SK-N-SH treated with all-trans-retinoic acid at 6 μM for 48 hours (cell line): ENCODE data around the gene VPS37C.

Source experiments
- ARNTL ChIP-seq: fragments of 450-650 bp; formaldehyde crosslinking; IDR thresholded peaks from 2 replicates; pipeline ENCODE4 v1.5.0; 2020; ENCODE audit warnings: low read depth, mild to moderate bottlenecking, moderate library complexity, borderline replicate concordance
- CREB5 ChIP-seq: fragments of 250-450 bp; sonication (Bioruptor Pico); IDR thresholded peaks from 2 replicates; pipeline ENCODE4 v1.5.1; 2020; ENCODE audit warnings: low read depth, mild to moderate bottlenecking, moderate library complexity
- OSR1 ChIP-seq: fragments of 250-450 bp; sonication (Bioruptor Pico); IDR thresholded peaks from 2 replicates; pipeline ENCODE4 v1.8.0; 2022; ENCODE audit warnings: moderate library complexity, mild to moderate bottlenecking, inconsistent platforms
- PATZ1 ChIP-seq: fragments of 250-450 bp; sonication (Bioruptor Pico); IDR thresholded peaks from 2 replicates; pipeline ENCODE4 v1.8.0; 2020; ENCODE audit warnings: mild to moderate bottlenecking, moderate library complexity, borderline replicate concordance
- POU6F1 ChIP-seq: fragments of 250-450 bp; sonication (Bioruptor Pico); IDR thresholded peaks from 2 replicates; pipeline ENCODE4 v1.8.0; 2021; ENCODE audit warnings: low read depth, mild to moderate bottlenecking, moderate library complexity, borderline replicate concordance
- TCF4 ChIP-seq: fragments of 250-450 bp; sonication (Bioruptor Pico); IDR thresholded peaks from 2 replicates; pipeline ENCODE4 v1.8.0; 2021; ENCODE audit warnings: mild to moderate bottlenecking, moderate library complexity, borderline replicate concordance
- TOX ChIP-seq: fragments of 250-450 bp; sonication (Bioruptor Pico); IDR thresholded peaks from 2 replicates; pipeline ENCODE4 v1.8.0; 2021; ENCODE audit warnings: mild to moderate bottlenecking, moderate library complexity, borderline replicate concordance
- ZFP30 ChIP-seq: fragments of 450-650 bp; formaldehyde crosslinking; IDR thresholded peaks from 2 replicates; pipeline ENCODE4 v1.5.0; 2022; ENCODE audit warnings: mild to moderate bottlenecking, moderate library complexity
- ZNF70 ChIP-seq: fragments of 450-650 bp; formaldehyde crosslinking; IDR thresholded peaks from 2 replicates; pipeline ENCODE4 v1.5.0; 2020; ENCODE audit warnings: mild to moderate bottlenecking, moderate library complexity

GRCh38 chr11:61109671-61110070 is 51.6 kb downstream of the VPS37C start:
- TF ChIP-seq ZFP30 (CRISPR knock-in tag): no peak
- TF ChIP-seq OSR1 (CRISPR knock-in tag): no peak
- TF ChIP-seq ZNF70 (CRISPR knock-in tag): no peak
- no peak for TF ChIP-seq PATZ1 (CRISPR knock-in tag)
- TF ChIP-seq TCF4 (CRISPR knock-in tag): no peak
- TF ChIP-seq POU6F1 (CRISPR knock-in tag): no peak
- no peak for TF ChIP-seq CREB5 (CRISPR knock-in tag)
- no peak for TF ChIP-seq ARNTL (CRISPR knock-in tag)
- TF ChIP-seq TOX (CRISPR knock-in tag): no peak
